Measurements from ENCODE around the gene ROR1.
A peak's percentile ranks its signal among the peaks of the same experiment; 100 is the strongest.

ROR1 gene

GRCh38 chr1:64162804-64163203 is 389.0 kb downstream of the ROR1 start:
- DNase-seq, result no peak

- no peak for DNase-seq
Observed at GRCh38 chr1:64163431-64163830, 389.6 kb downstream of the ROR1 start.

GRCh38 chr1:64163970-64164369 is 390.2 kb downstream of the ROR1 start:
- no peak for DNase-seq

- no peak for DNase-seq
Observed at GRCh38 chr1:64166629-64167028, 392.8 kb downstream of the ROR1 start.

DNA sequence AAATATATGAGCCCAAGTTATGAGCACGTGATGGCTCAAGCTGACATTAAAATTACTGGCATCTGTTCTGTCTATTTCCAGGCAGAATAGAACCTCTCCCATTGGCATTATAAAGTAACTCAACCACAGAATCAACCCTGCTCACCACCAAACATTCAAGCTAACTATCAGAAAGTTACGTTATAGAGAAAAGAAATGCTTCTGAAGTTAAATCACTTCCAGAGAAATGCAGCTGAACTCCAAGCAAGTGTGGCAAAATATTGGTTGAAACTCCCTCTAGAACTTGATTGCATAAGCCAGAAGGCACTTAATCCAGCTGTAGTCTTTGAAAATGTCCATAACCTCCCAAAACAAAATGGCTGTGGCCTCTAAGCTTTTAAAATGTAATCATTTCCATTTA is 393.4 kb downstream of the ROR1 start:
- DNase-seq, result no peak

DNA sequence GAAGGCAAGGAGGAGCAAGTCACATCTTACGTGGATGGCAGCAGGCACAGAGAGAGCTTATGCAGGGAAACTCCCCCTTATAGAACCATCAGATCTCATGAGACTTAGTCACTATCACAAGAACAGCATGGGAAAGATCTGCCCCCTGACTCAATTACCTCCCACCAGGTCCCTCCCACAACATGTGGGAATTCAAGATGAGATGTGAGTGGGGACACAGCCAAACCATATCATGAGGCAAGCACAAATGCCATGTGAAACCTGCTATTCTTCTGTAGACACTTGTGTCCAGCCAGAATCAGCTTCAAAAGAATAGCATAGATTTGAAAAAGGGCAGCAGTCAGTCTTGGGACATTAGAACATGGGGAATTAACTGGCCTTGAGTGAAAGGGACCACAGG is 397.4 kb downstream of the ROR1 start:
- no peak for DNase-seq

DNA sequence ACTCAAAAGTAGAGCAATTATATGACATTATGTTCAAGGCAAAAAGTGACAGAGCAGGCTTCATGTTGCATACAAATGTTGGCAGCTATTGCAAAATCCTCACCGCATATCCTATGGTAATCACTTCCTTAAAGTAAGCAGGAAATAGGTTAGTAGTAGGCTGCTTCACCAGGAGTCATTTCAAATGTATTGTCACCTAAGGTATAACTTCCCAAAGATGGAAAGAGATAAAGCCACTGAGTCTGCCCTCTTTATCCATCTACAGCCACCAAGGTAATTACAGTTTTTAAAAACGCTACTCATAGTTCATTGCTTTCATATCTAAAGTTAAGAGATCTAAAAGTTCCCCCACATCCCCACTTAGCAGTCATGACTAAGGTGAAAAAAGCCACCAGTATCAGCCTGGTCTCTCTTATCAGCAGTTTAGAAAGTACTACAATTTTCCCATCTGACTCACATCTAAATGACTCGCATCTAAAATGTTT is 398.0 kb downstream of the ROR1 start:
- peak; percentile 62 for DNase-seq

DNA sequence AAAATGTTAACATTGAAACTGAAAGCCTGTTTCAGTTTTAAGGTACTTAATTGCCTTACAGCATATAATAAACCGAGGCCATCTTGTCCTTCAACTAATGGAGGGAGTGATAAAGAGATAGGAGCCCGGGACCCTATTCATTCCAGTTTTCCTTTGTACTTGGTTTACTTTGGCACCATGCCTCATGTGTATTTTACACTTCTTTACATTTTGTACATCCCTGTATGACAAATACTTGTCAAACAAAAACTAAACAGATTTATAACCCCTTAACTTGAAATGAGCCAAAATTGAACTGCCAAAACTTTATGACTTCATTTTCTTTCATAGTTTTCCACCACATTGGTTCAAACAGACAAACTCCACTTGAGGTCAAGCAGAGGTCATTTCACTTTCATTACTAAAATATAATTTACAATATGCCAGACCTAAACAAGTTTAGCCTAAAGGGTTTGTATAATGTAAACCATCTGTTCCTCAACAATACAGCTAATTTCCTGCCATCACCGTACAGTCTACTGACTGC is 398.7 kb downstream of the ROR1 start:
- no peak for DNase-seq

DNA sequence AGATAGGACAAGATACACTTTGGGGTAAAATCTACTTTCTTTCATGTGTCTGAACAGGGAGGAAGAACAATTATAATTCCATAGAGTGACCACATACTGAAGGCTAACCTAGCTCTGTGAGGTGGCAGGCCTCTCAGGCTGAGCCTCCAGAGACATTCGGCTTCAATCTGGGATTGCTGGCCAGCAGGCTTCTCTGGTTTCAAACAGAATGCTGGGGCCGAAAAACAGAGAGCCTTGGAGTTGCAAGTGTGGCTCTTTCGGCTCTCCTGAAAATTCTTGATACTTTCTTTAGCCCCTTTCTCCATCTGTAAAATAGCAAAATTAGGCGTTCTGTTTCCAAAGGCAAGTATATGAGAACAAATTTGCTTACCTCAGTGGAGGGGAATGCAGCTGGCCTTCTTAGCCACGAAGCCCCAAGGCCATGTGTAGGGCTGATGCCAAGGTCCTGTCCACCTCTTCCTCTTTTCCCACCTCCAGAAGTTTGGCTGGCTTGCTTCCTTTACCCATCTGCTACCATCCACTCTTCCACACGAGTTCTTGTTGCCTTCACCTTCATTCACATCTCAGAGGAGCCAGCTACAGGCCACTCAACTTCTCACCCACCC is 399.6 kb downstream of the ROR1 start:
- DNase-seq, result no peak

- no peak for DNase-seq
Observed at GRCh38 chr1:64175639-64176038, 401.8 kb downstream of the ROR1 start.

DNA sequence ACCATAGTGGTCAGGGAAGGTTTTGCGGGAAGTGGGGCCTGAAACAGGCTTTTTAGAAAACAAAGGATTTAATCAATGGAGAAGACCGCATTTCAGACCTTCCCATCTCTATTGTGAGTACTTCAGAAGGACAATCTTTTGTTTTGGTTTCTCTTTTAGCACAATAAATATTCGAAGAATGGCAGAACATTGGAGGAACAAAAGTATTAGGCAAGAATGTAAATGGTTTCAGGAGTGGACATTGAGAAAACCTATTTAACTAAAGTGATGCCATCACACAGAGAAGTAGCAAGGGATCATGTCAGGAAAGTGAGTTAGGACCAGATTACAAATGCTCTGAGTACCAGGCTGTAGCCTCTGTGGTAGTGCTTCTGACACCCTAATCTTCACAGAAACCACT is 402.8 kb downstream of the ROR1 start:
- DNase-seq, result no peak

GRCh38 chr1:64179588-64179987 is 405.8 kb downstream of the ROR1 start:
- no peak for DNase-seq

- DNase-seq, result no peak
Observed at GRCh38 chr1:64182207-64182606, 408.4 kb downstream of the ROR1 start.

GRCh38 chr1:64183395-64184002 is 409.7 kb downstream of the ROR1 start:
- no peak for DNase-seq

- DNase-seq, result no peak
Observed at GRCh38 chr1:64184003-64184440, 410.2 kb downstream of the ROR1 start.

GRCh38 chr1:64186138-64186897 is 412.5 kb downstream of the ROR1 start:
- DNase-seq, result no peak

- no peak for DNase-seq
Observed at GRCh38 chr1:64186898-64187280, 413.1 kb downstream of the ROR1 start.

DNA sequence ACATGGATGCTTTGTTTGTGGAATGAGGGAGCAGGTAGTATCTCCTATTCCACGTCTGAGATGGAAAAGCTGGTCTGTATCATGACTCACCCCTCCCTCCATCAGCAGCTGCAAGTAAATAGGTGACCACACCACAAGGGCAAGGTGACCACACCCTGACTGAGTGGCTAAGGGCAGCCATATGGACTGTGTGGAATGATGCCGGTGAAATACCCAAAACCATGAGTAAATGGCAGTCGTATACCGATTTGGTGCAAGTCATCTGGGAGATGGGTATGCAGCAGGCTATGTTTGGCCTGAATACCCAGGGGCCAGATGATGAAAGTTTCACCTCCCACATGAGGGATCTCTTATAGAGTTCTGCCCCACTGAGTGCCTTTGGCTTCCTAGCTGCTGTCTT is 413.8 kb downstream of the ROR1 start:
- no peak for DNase-seq

GRCh38 chr1:64192290-64192689 is 418.5 kb downstream of the ROR1 start:
- no peak for DNase-seq

GRCh38 chr1:64194168-64195080 is 420.6 kb downstream of the ROR1 start:
- DNase-seq, result no peak

GRCh38 chr1:64195081-64195395 is 421.2 kb downstream of the ROR1 start:
- DNase-seq, result no peak

- DNase-seq, result no peak
Observed at GRCh38 chr1:64196074-64196870, 422.5 kb downstream of the ROR1 start.

Data from GF-D8 (cell line).